HG03280 (cell line): ENCODE measurements around the gene WNT16.

Experiments
- ATAC-seq: cut with Tn5 transposase; IDR thresholded peaks from one replicate; pipeline ENCODE4 v1.9.1; 2021; ENCODE audit warnings: mild to moderate bottlenecking, moderate library complexity; ENCODE audit not compliant: unreplicated experiment

Gene WNT16

GRCh38 chr7:121342631-121343030, 13.8 kb downstream of the WNT16 start:
- no peak for ATAC-seq

GRCh38 chr7:121343302-121343701, 14.5 kb downstream of the WNT16 start:
- no peak for ATAC-seq

GRCh38 chr7:121344093-121344492, 15.3 kb downstream of the WNT16 start:
- ATAC-seq: no peak

- ATAC-seq: no peak
Observed at GRCh38 chr7:121344497-121344896, 15.7 kb downstream of the WNT16 start.

- ATAC-seq: no peak
Observed at GRCh38 chr7:121351682-121352081, 22.9 kb downstream of the WNT16 start.

- no peak for ATAC-seq
Observed at GRCh38 chr7:121352323-121352722, 23.5 kb downstream of the WNT16 start.

- ATAC-seq: no peak
Observed at GRCh38 chr7:121355574-121355973, 26.8 kb downstream of the WNT16 start.

GRCh38 chr7:121360564-121360963, 31.8 kb downstream of the WNT16 start:
- no peak for ATAC-seq

GRCh38 chr7:121366852-121367431, 38.1 kb downstream of the WNT16 start:
- ATAC-seq: no peak

- no peak for ATAC-seq
Observed at GRCh38 chr7:121369462-121369861, 40.7 kb downstream of the WNT16 start.

GRCh38 chr7:121371367-121371766, 42.6 kb downstream of the WNT16 start:
- ATAC-seq: no peak

GRCh38 chr7:121371883-121372282, 43.1 kb downstream of the WNT16 start:
- ATAC-seq: no peak

- peak; percentile 84 for ATAC-seq
Observed at GRCh38 chr7:121372376-121373010, 43.7 kb downstream of the WNT16 start.

- ATAC-seq: no peak
Observed at GRCh38 chr7:121373177-121373576, 44.4 kb downstream of the WNT16 start.

GRCh38 chr7:121376979-121377378, 48.2 kb downstream of the WNT16 start:
- no peak for ATAC-seq

- no peak for ATAC-seq
Observed at GRCh38 chr7:121379930-121380329, 51.1 kb downstream of the WNT16 start.

GRCh38 chr7:121382473-121382872, 53.7 kb downstream of the WNT16 start:
- no peak for ATAC-seq

GRCh38 chr7:121383235-121383910, 54.6 kb downstream of the WNT16 start:
- no peak for ATAC-seq

- ATAC-seq: no peak
Observed at GRCh38 chr7:121384265-121384664, 55.5 kb downstream of the WNT16 start.

GRCh38 chr7:121385056-121385799, 56.4 kb downstream of the WNT16 start:
- no peak for ATAC-seq

GRCh38 chr7:121385800-121386179, 57.0 kb downstream of the WNT16 start:
- ATAC-seq: peak; percentile 94

- ATAC-seq: no peak
Observed at GRCh38 chr7:121388950-121389349, 60.1 kb downstream of the WNT16 start.
